Kidney glomerular epithelial cell (primary cell): ENCODE results near the gene TMEM143.
"Not testable (repeated sequence)": the region's sequence is repeated elsewhere in the genome, so short reads cannot be mapped to it uniquely, and the experiment has no call there.

Experiments
- DNase-seq: peaks from one replicate; lab custom pipeline; 2025; lab: John Stamatoyannopoulos, UW

Gene TMEM143

GRCh38 chr19:48391100-48392005, 27.6 kb upstream of the TMEM143 start, which contains the start of gene KDELR1:
KDELR1 (minus strand) TSS chr19:48391551; CDS start chr19:48391358, 193 bp downstream.
- peak; percentile 35 for DNase-seq

- DNase-seq, result no peak
Measured at GRCh38 chr19:48390188-48391099, 26.7 kb upstream of the TMEM143 start.

DNA sequence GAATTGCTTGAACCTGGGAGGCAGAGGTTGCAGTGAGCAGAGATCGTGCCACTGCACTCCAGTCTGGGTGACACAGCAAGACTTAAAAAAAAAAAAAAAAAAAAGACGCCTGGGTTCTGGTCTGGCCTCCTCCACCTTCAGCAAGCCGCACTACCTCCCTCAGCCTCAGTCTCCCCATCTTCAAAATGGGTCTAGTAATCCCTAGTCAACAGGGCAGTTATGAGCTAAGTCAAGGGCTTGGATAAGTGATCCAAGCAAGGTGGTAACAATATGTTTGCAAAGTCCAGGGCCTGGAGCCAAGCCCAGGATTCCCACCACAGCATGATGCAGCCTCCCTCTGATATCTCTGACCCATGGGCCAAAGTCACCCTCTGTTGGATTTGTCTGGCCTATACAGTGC, 23.2 kb upstream of the TMEM143 start:
- DNase-seq, result no peak

DNA sequence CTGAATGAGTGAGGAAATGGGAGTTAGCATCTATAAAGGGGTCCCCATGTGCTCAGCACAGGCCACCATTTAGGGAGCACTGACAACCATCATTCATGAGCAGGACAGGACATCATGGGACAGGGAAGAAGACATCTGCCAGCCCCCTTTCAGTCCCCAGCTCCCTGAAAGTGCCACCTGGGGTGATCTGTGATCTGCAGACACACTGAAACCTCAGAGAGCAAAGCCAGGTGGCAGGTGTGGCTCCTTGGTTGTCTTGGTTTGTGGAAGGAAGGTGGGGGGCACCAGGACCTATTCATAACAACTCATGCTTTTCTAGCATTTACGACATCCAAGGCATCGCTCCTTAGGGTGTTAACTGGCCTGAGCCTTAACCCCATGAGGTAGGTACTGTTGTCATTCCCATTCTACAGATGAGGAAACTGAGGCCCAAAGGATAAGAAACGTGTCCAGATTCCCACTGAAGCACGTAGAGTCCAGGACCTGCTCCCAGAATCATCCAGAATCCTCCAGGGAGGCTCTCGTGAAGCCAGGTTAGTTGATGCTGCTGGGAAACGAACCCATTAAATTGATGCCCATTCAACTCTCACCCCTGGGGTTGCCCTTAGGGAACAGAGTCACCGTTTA, 21.8 kb upstream of the TMEM143 start:
- DNase-seq, result no peak

- no peak for DNase-seq
Measured at GRCh38 chr19:48382286-48382685, 18.5 kb upstream of the TMEM143 start.

GRCh38 chr19:48381178-48381950, 17.6 kb upstream of the TMEM143 start:
- no peak for DNase-seq

DNA sequence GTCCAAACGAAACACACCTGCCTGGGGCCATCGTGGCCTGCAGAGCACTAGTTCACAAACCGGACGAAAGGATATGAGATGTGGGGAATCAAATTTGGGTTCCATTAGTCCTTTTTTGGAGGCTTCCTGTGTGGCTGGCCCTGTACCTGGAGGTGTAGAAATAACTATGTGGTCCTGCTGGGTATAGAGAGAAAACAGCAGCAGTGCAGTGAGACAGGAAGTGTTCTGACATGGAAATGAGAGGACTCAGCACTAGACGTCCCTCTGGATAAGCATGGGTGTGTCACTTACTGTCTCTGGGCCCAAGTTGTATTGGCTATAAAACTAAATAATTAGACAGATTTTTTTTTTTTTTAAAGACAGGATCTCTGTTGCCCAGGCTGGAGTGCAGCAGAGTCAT, 15.3 kb upstream of the TMEM143 start:
- no peak for DNase-seq

- DNase-seq, result no peak
Measured at GRCh38 chr19:48378194-48378570, 14.4 kb upstream of the TMEM143 start.

GRCh38 chr19:48373567-48373966, 9.8 kb upstream of the TMEM143 start:
- no peak for DNase-seq

DNA sequence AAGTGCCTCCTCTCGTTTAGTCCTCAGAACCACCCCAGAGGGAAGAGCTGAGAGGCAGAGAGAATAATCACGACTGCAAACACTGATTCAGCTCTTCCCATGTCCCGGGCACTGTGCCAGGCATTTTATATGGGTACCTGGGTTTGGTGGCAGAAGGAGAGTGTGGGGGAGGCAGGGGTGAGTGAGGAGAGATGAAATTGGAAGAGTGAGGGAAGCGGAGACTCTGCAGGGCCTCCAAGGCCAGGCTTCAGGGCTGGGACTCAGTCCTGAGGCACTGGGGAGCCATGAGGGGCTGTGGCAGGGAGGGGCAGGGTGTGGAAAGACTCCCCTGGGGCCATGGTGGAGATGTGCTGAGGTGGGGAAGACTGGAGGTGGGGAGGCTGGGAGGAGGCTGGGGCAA, 9.2 kb upstream of the TMEM143 start:
- peak; percentile 42 for DNase-seq

DNA sequence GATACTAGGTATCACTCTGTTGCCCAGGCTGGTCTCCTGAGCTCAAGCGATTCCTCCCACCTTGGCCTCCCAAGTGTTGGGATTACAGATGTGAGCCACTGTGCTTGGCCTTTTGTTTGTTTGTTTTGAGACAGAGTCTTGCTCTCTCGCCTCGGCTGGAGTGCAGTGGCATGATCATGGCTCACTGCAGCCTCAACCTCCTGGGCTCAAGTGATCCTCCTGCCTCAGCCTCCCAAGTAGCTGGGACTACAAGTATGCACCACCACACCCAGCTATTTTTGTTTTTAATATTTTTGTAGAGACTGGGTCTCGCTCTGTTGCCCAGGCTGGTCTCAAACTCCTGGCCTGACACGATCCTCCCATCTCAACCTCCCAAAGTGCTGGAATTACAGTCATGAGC, 8.0 kb upstream of the TMEM143 start:
- not testable (repeated sequence) for DNase-seq

DNA sequence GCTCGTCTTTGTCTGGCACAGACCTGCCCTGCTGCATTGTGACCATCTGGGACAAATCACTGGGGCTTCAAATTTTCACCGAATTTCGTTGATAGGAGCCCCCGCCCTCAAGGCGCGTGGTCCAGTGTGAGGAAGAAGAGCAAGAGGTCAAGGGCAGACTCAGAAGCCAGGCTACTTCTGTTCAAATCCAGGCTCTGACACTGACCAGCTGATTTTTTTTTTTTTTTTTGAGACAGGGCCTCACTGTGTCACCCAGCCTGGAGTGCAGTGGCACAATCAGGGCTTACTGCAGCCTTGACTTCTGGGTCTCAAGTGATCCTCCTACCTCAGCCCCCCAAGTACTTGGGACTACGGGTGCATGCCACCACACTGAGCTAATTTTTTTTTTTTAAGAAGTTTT, 7.6 kb upstream of the TMEM143 start:
- DNase-seq, result no peak

- no peak for DNase-seq
Measured at GRCh38 chr19:48370955-48371354, 7.2 kb upstream of the TMEM143 start.

- DNase-seq, result no peak
Measured at GRCh38 chr19:48368936-48369335, 5.2 kb upstream of the TMEM143 start.

GRCh38 chr19:48367855-48368254, 4.1 kb upstream of the TMEM143 start:
- DNase-seq, result no peak

- DNase-seq, result no peak
Measured at GRCh38 chr19:48365602-48366001, 1.9 kb upstream of the TMEM143 start.

- DNase-seq, result no peak
Measured at GRCh38 chr19:48364598-48365348, 1.0 kb upstream of the TMEM143 start.

DNA sequence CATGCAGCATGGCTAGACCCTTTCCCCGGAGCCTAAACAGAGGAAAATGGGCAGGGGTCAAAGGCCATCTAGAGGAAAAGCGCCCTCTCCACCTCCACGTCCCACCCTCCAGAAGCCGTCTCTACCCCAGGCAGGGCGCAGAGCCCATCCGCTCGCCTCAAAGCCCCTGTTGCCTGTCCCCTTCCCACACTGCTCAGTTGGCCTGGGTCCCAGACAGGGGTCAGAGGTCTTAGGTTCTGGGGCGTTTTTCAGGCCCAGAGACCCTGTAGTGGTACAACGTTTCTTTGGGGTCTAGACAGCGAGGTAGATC, 285 bp downstream of the TMEM143 start:
- no peak for DNase-seq

DNA sequence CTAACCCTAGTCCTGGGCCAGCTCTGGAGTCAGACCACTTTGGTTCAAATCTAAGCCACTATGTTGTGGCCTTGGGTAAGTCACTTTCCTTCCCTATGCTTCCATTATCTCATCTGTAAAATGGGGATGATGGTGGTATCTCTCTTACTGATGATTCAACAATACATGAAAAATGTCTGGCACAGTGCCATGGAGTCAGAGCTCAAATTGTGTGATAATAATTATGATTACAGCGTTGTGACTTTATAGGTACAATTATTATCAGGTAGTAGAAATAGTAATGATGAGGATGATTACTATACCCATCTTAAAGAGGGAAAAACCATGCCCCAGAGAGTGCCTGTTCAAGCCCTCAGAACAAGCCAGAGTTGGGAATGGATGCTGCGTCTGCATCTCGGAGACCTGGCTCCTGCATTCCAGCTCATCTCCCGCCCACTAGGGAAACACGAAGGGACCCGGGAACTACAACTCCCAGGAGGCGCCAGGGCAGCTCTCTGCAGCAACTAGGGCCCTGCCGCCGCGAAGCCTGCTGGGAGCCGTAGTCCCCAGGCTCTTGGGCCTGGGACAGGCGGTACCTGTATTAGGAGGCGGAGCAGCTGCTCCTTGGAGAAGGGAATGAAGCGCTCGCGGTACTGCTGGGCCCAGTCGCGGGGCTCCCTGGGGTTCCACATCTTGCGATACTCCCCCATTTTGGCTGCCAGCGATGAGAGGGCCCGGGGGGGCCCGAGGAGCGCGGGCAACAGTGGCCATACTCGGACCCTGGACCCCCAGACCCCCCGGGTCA, 832 bp downstream of the TMEM143 start:
- DNase-seq, result peak; percentile 88

GRCh38 chr19:48361912-48362311, 1.8 kb downstream of the TMEM143 start:
- DNase-seq, result no peak
